Karpas-422 (cell line): ENCODE measurements around the gene MYLK3. TPM values are rescaled to one million over a fixed set of nuclear protein-coding genes. Genes with fewer than 3 reads are reported as not detected.

ENCODE experiments used
- DNase-seq: peaks from one replicate; pipeline ENCODE4 v3.0.0-alpha.2; 2015
- H2AFZ ChIP-seq: fragments of 200-600 bp; sonication (generic); 2 replicates; pipeline ENCODE4 v1.6.1; 2014; ENCODE audit warnings: antibody characterized with exemption, low read length, mixed read lengths
- H3K27ac ChIP-seq: fragments of 200-600 bp; sonication (generic); 2 replicates; pipeline ENCODE4 v1.5.1; 2014; ENCODE audit warnings: mild to moderate bottlenecking, low read length, moderate library complexity
- H3K27me3 ChIP-seq: fragments of 200-600 bp; sonication (generic); 2 replicates; pipeline ENCODE4 v1.6.1; 2014; ENCODE audit warnings: low read length, mixed read lengths
- H3K36me3 ChIP-seq: fragments of 200-600 bp; sonication (generic); 2 replicates; pipeline ENCODE4 v1.6.1; 2014; ENCODE audit warnings: low read length, mixed read lengths; ENCODE audit not compliant: insufficient read depth
- H3K4me1 ChIP-seq: fragments of 200-600 bp; sonication (generic); 2 replicates; pipeline ENCODE4 v1.6.1; 2014; ENCODE audit warnings: mild to moderate bottlenecking, low read length, mixed read lengths
- H3K4me2 ChIP-seq: fragments of 200-600 bp; sonication (generic); 2 replicates; pipeline ENCODE4 v1.6.1; 2014; ENCODE audit warnings: low read length, low read depth, mild to moderate bottlenecking; ENCODE audit not compliant: poor library complexity, severe bottlenecking
- H3K4me3 ChIP-seq: fragments of 200-600 bp; sonication (generic); 2 replicates; pipeline ENCODE4 v1.5.1; 2014; ENCODE audit warnings: mild to moderate bottlenecking, antibody characterized with exemption, low read length, mixed read lengths
- H3K79me2 ChIP-seq: fragments of 200-600 bp; sonication (generic); 2 replicates; pipeline ENCODE4 v1.6.1; 2014; ENCODE audit warnings: mild to moderate bottlenecking, low read length, mixed read lengths
- H3K9ac ChIP-seq: fragments of 200-600 bp; sonication (generic); 2 replicates; pipeline ENCODE4 v1.6.0; 2014; ENCODE audit warnings: low read length
- H3K9me2 ChIP-seq: fragments of 200-600 bp; sonication (generic), shearing (Covaris generic); replicated peaks from 2 replicates; pipeline ENCODE4 v1.6.0; 2014; ENCODE audit warnings: mild to moderate bottlenecking, low read length, moderate library complexity; ENCODE audit not compliant: insufficient read depth
- H3K9me3 ChIP-seq: fragments of 300-700, 200-600 bp; sonication (generic); 2 replicates; pipeline ENCODE4 v1.6.1; 2014; ENCODE audit warnings: low read length, mixed read lengths
- H4K20me1 ChIP-seq: fragments of 200-600 bp; sonication (generic); 2 replicates; pipeline ENCODE4 v1.6.1; 2014; ENCODE audit warnings: mild to moderate bottlenecking, antibody characterized with exemption, low read length, low read depth; ENCODE audit not compliant: insufficient read depth
- total RNA-seq: library from RNA; depleted of rRNA; stranded (reverse); fragments of >200 nt; shearing (Covaris generic); gene quantifications from 2 replicates; pipeline ENCODE4 v1.2.3, GENCODE V29; 2014; ENCODE audit warnings: low replicate concordance

The MYLK3 gene
- total RNA-seq, 1 experiment from 2014 or later = 1.3 TPM

DNA sequence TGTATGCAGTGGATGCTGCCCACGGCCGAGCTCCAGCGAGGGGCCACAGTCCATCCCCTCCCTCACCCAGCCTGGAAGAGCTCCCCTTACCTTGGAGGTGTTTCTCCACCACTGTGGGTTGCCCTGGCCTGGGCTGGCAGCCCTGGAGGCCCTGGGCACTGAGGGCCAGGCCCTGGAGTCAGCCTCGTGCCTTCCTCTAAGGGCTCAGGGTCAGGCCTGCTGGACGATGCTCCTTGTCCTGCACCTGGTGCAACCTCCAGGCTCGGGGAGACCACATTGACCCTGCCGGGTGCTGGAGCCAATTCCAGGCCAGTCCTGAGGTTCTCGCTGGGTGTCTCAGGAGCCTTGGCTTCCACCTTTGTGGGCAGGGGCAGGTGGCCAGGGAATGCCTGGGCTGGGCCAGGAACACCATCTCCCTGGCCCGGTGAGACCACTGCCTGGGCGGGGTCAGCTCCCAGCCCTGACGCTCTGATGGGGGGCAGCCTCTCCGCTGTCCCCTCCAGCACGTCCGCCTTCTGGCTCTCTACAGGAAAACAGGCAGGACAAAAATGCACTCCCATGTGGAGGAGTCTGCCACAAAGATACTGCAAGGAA is 10.4 kb downstream of the MYLK3 start:
- no peak overlapping the region for H2AFZ ChIP-seq
- DNase-seq = no peak
- no peak overlapping the region for H3K9ac ChIP-seq
- H3K4me2 ChIP-seq = no peak overlapping the region
- no peaks in the 10 kb centered on the region for H3K27me3 ChIP-seq
- no peaks in the 10 kb centered on the region for H3K4me1 ChIP-seq
- H4K20me1 ChIP-seq = no peaks in the 10 kb centered on the region
- H3K4me3 ChIP-seq = no peak overlapping the region
- no peak overlapping the region for H3K27ac ChIP-seq
- H3K36me3 ChIP-seq = no peaks in the 10 kb centered on the region
- no peaks in the 10 kb centered on the region for H3K79me2 ChIP-seq
- H3K9me3 ChIP-seq = no peaks in the 10 kb centered on the region
- no peaks in the 10 kb centered on the region for H3K9me2 ChIP-seq

- no peak overlapping the region for H3K9ac ChIP-seq
- H3K4me2 ChIP-seq = no peak overlapping the region
- no peaks in the 10 kb centered on the region for H3K27me3 ChIP-seq
- no peaks in the 10 kb centered on the region for H3K4me1 ChIP-seq
- H4K20me1 ChIP-seq = no peaks in the 10 kb centered on the region
- H3K27ac ChIP-seq = no peak overlapping the region
- no peaks in the 10 kb centered on the region for H3K9me2 ChIP-seq
- no peak for DNase-seq
- H2AFZ ChIP-seq = no peak overlapping the region
- H3K79me2 ChIP-seq = no peaks in the 10 kb centered on the region
- no peaks in the 10 kb centered on the region for H3K36me3 ChIP-seq
- H3K4me3 ChIP-seq = no peak overlapping the region
- no peaks in the 10 kb centered on the region for H3K9me3 ChIP-seq
These were observed 11.4 kb downstream of the MYLK3 start for GRCh38 chr16:46736695-46737094.

DNA sequence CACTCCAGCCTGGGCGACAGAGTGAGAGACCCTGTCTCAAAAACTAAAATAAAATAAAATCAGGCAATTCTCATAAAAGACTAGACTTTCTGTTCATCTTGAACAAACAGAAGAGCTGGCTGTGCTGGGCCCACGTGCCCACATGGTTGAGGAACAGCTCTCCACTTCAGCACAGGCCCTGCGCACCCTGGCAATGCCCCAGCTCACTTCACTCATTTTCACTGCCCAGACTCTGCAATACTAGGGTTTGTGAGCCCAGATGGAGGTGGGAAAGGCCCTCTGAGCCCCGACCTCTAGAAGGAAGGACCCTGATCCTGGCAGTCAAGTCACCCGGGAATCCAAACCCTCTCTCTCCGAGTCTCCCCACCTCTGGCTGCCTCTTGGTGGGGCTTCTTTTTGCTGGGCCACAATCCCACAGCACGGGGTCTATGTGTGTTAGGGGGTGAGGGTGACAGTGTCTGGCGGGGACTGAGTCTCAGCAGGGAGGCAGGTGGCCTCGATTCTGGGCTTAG is 14.8 kb downstream of the MYLK3 start:
- Histone ChIP-seq H3K79me2 (no peaks in the 10 kb centered on the region), H3K9me3 (no peaks in the 10 kb centered on the region), H3K4me1 (no peaks in the 10 kb centered on the region), H3K36me3 (no peaks in the 10 kb centered on the region), H3K4me2 (no peak overlapping the region), H3K27ac (no peak overlapping the region), H2AFZ (no peak overlapping the region), H3K4me3 (no peak overlapping the region), H3K9me2 (no peaks in the 10 kb centered on the region), H3K9ac (no peak overlapping the region), H3K27me3 (no peaks in the 10 kb centered on the region), H4K20me1 (no peaks in the 10 kb centered on the region)
- DNase-seq = no peak

GRCh38 chr16:46732561-46732960 is 15.6 kb downstream of the MYLK3 start:
- H3K9me3 ChIP-seq = no peaks in the 10 kb centered on the region
- no peaks in the 10 kb centered on the region for H4K20me1 ChIP-seq
- H3K4me2 ChIP-seq = no peak overlapping the region
- no peaks in the 10 kb centered on the region for H3K9me2 ChIP-seq
- no peak overlapping the region for H2AFZ ChIP-seq
- no peaks in the 10 kb centered on the region for H3K36me3 ChIP-seq
- H3K79me2 ChIP-seq = no peaks in the 10 kb centered on the region
- H3K27ac ChIP-seq = no peak overlapping the region
- H3K4me1 ChIP-seq = no peaks in the 10 kb centered on the region
- no peak for DNase-seq
- no peaks in the 10 kb centered on the region for H3K27me3 ChIP-seq
- H3K4me3 ChIP-seq = no peak overlapping the region
- no peak overlapping the region for H3K9ac ChIP-seq

- no peaks in the 10 kb centered on the region for H3K9me2 ChIP-seq
- no peak overlapping the region for H3K4me2 ChIP-seq
- no peaks in the 10 kb centered on the region for H3K79me2 ChIP-seq
- no peaks in the 10 kb centered on the region for H3K36me3 ChIP-seq
- no peak overlapping the region for H2AFZ ChIP-seq
- H3K4me3 ChIP-seq = no peak overlapping the region
- H3K9me3 ChIP-seq = no peaks in the 10 kb centered on the region
- H3K4me1 ChIP-seq = no peaks in the 10 kb centered on the region
- H3K9ac ChIP-seq = no peak overlapping the region
- H3K27ac ChIP-seq = no peak overlapping the region
- no peaks in the 10 kb centered on the region for H4K20me1 ChIP-seq
- DNase-seq = no peak
- H3K27me3 ChIP-seq = no peaks in the 10 kb centered on the region
These were observed 16.2 kb downstream of the MYLK3 start for GRCh38 chr16:46731691-46732555.

- no peaks in the 10 kb centered on the region for H3K79me2 ChIP-seq
- no peak overlapping the region for H2AFZ ChIP-seq
- no peak overlapping the region for H3K4me2 ChIP-seq
- H3K9me2 ChIP-seq = no peaks in the 10 kb centered on the region
- H3K4me1 ChIP-seq = no peaks in the 10 kb centered on the region
- no peak overlapping the region for H3K9ac ChIP-seq
- H3K36me3 ChIP-seq = no peaks in the 10 kb centered on the region
- H4K20me1 ChIP-seq = no peaks in the 10 kb centered on the region
- H3K27ac ChIP-seq = no peak overlapping the region
- no peak overlapping the region for H3K4me3 ChIP-seq
- H3K27me3 ChIP-seq = no peaks in the 10 kb centered on the region
- no peaks in the 10 kb centered on the region for H3K9me3 ChIP-seq
- DNase-seq = no peak
These were observed 17.1 kb downstream of the MYLK3 start for GRCh38 chr16:46730801-46731690.

GRCh38 chr16:46730126-46730525 is 18.0 kb downstream of the MYLK3 start:
- Histone ChIP-seq H3K9me3 (peaks cover 7% of the 10 kb centered on the region; the same call in 1 of the 2 replicates), H3K4me3 (no peak overlapping the region), H3K9ac (no peak overlapping the region), H3K79me2 (no peaks in the 10 kb centered on the region), H3K9me2 (no peaks in the 10 kb centered on the region), H3K4me2 (no peak overlapping the region), H2AFZ (no peak overlapping the region), H3K36me3 (no peaks in the 10 kb centered on the region), H3K27me3 (no peaks in the 10 kb centered on the region), H4K20me1 (no peaks in the 10 kb centered on the region), H3K27ac (no peak overlapping the region), H3K4me1 (no peaks in the 10 kb centered on the region)
- no peak for DNase-seq
